ENCODE data around the gene ANAPC2. TPM values are rescaled to one million over a fixed set of nuclear protein-coding genes. Genes with fewer than 3 reads are reported as not detected.

Gene ANAPC2
- total and polyA plus RNA-seq, 4 donors, result 18.4 to 69.8 (median 44.2) TPM

DNA sequence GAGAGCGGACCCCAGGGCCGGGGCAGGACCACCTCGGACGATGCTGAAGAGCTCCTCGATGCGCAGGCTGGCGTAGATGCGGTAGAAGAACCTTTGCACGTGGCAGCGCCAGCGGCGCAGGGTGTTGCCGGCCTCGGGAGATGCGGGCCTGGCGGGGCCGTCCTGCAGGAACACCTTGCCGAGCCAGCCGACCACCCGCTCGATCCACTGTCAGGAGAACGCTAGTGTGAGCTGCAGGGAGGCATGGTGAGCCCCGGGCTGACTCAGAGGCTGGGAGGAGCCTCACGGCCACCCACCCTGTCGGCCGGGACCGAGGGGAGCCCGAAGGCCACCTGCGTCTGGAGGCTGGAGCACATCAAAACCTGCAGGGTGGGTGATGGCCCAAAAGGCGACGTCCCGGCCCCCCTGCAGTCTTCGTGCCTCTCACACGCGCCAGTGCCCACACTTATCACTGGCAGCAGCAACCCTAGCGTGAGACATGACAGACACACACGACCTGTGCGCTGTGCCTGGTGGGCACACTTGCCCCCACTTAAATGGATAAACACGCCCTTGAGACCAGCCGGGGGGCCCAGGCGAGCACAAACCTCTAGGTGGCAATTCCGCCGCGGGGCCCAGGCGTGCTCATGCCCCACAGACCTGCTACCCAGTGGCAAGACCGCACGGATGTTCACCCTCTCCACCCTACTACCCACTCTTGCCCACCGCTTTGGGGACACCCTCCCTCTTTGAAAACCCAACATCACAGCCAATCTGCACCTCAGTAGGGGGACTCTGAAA, 3.3 kb downstream of the ANAPC2 start:
- Histone ChIP-seq H3K4me1 (ENCODE audit: control insufficient read depth, insufficient read depth, low read length) (peaks cover 40% of the 10 kb centered on the region), H3K9me3 (ENCODE audit: control insufficient read depth, insufficient read depth, low read length) (no peaks in the 10 kb centered on the region), H3K27me3 (ENCODE audit: control insufficient read depth, insufficient read depth, low read length) (no peaks in the 10 kb centered on the region), H3K27ac (ENCODE audit: low read depth, low read length) (no peak overlapping the region), H3K4me3 (ENCODE audit: low read depth, low read length) (no peak overlapping the region), H3K36me3 (ENCODE audit: control insufficient read depth, insufficient read depth, low read length) (peaks cover 92% of the 10 kb centered on the region)
- no peak for DNase-seq (ENCODE audit: low read depth in 4 of 6, low spot score in 6 of 6)
- 93% methylated on average over 48 of the region's 48 CpGs for WGBS (ENCODE audit: insufficient coverage)

DNA sequence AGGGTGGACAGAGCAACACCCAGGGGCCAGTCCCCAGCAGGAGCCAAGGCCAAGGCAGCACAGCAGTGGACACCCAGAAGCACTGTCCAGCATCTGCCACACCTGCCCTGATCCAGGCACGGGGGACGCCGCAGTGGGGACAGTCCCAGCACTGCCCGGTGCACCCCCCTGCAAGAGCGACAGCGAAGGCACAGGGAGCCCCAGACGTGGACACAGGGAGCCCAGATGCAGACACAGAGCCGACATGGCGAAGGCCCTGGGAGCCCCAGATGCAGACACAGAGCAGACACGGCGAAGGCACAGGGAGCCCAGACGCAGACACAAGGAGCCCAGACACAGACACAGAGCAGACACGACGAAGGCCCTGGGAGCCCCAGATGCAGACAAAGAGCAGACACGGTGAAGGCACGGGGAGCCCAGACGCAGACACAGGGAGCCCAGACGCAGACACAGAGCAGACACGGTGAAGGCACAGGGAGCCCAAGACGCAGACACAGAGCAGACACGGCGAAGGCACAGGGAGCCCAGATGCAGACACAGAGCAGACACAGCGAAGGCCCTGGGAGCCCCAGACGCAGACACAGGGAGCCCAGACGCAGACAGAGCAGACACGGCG, 4.3 kb downstream of the ANAPC2 start:
- Histone ChIP-seq H3K4me1 (ENCODE audit: control insufficient read depth, insufficient read depth, low read length) (peaks cover 30% of the 10 kb centered on the region), H3K36me3 (ENCODE audit: control insufficient read depth, insufficient read depth, low read length) (peaks cover 92% of the 10 kb centered on the region), H3K27ac (ENCODE audit: low read depth, low read length) (no peak overlapping the region), H3K9me3 (ENCODE audit: control insufficient read depth, insufficient read depth, low read length) (no peaks in the 10 kb centered on the region), H3K27me3 (ENCODE audit: control insufficient read depth, insufficient read depth, low read length) (no peaks in the 10 kb centered on the region), H3K4me3 (ENCODE audit: low read depth, low read length) (no peak overlapping the region)
- no peak for DNase-seq (ENCODE audit: low read depth in 4 of 6, low spot score in 6 of 6)
- 95% methylated on average over 27 of the region's 27 CpGs for WGBS (ENCODE audit: insufficient coverage)

DNA sequence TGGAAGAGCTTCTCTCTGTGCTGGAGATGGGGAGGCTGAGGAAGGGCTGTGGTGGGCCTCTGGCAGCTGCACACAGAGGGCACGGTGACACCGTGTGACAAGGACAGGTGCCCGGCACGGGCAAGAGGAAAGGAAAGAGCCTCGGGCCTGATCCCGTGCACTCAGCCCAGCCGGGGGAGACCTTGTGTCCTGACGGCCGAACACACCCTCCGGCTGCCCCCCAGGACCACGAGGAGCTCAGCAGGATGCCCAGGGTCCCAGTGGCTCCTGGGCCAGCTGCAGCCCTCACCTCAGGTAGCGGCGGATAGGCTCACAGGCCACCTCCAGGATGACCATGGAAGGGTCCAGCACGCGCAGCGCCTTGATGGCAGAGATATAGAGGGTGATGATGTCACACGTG, 5.5 kb downstream of the ANAPC2 start:
- peaks cover 99% of the 10 kb centered on the region for H3K36me3 ChIP-seq (ENCODE audit: control insufficient read depth, insufficient read depth, low read length)
- DNase-seq (ENCODE audit: low read depth in 4 of 6, low spot score in 6 of 6), result no peak
- no peaks in the 10 kb centered on the region for H3K27me3 ChIP-seq (ENCODE audit: control insufficient read depth, insufficient read depth, low read length)
- peaks cover 23% of the 10 kb centered on the region for H3K4me1 ChIP-seq (ENCODE audit: control insufficient read depth, insufficient read depth, low read length)
- H3K4me3 ChIP-seq (ENCODE audit: low read depth, low read length), result no peak overlapping the region
- 92% methylated on average over 17 of the region's 17 CpGs for WGBS (ENCODE audit: insufficient coverage)
- no peak overlapping the region for H3K27ac ChIP-seq (ENCODE audit: low read depth, low read length)
- H3K9me3 ChIP-seq (ENCODE audit: control insufficient read depth, insufficient read depth, low read length), result no peaks in the 10 kb centered on the region

DNA sequence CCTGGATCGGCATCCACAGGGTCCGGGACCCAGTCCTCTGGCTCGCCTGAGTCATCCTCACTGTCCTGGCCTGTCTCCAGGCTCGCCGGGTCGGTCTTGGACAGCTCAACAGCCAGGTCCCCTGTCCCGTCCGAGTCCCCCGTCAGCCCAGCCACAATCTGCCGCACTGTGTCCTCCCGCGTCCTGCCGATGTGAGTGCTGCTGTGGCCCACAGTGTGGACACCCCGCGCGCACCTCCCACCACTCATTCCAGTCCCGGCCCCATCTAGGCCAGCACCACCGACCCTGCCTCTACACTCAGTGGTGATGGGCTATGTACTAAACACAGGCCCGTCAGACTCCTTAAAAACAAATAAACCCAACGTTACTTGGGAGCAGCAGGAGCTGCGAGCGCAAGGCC, 6.7 kb downstream of the ANAPC2 start:
- Histone ChIP-seq H3K9me3 (ENCODE audit: control insufficient read depth, insufficient read depth, low read length) (no peaks in the 10 kb centered on the region), H3K36me3 (ENCODE audit: control insufficient read depth, insufficient read depth, low read length) (peaks cover 100% of the 10 kb centered on the region), H3K4me1 (ENCODE audit: control insufficient read depth, insufficient read depth, low read length) (peaks cover 12% of the 10 kb centered on the region), H3K4me3 (ENCODE audit: low read depth, low read length) (no peak overlapping the region), H3K27ac (ENCODE audit: low read depth, low read length) (no peak overlapping the region), H3K27me3 (ENCODE audit: control insufficient read depth, insufficient read depth, low read length) (no peaks in the 10 kb centered on the region)
- no peak for DNase-seq (ENCODE audit: low read depth in 4 of 6, low spot score in 6 of 6)
- 95% methylated on average over 22 of the region's 22 CpGs for WGBS (ENCODE audit: insufficient coverage)

DNA sequence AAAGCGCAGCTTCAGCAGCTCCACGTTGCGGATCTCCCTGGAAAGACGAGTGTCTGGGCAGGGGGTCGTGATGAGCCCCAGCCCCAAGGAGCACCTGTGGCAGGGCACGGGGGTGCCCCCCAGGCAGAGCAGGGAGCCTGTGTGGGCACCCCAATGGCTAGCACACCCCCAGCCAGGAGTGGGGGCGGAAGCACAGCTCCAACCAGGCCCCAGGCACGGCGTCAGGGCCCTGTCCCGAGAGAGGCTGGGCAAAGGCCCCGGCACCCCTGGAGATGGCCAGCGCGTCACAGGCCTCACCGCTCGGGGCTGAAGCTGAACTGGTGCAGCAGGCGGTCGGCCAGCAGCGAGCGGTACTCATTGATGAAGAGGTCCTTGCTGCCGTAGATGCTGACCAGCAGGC, 7.9 kb downstream of the ANAPC2 start:
- H3K4me1 ChIP-seq (ENCODE audit: control insufficient read depth, insufficient read depth, low read length), result no peaks in the 10 kb centered on the region
- H3K27me3 ChIP-seq (ENCODE audit: control insufficient read depth, insufficient read depth, low read length), result no peaks in the 10 kb centered on the region
- H3K36me3 ChIP-seq (ENCODE audit: control insufficient read depth, insufficient read depth, low read length), result peaks cover 97% of the 10 kb centered on the region
- 96% methylated on average over 20 of the region's 20 CpGs for WGBS (ENCODE audit: insufficient coverage)
- H3K27ac ChIP-seq (ENCODE audit: low read depth, low read length), result no peak overlapping the region
- no peak for DNase-seq (ENCODE audit: low read depth in 4 of 6, low spot score in 6 of 6)
- no peaks in the 10 kb centered on the region for H3K9me3 ChIP-seq (ENCODE audit: control insufficient read depth, insufficient read depth, low read length)
- H3K4me3 ChIP-seq (ENCODE audit: low read depth, low read length), result no peak overlapping the region

DNA sequence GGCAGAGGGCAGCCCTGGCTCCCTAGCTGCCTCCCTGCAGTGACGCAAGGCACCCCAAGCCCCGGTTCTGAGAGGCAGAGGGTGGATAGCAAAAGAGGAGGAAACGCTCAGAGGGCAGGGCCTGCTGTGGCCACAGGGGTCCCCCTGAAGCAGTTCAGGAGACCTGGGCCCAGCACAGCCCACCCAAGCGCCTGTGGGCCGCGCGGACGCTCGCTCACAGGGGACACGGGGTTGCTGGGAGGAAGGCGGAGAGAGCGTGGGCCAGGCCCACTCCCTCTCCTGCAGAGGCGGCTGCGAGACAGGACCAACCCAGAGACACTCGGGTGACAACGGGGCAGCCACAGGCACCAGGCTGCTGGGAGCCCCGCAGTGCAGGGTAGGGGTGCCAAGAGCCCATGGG, 8.6 kb downstream of the ANAPC2 start:
- H3K27me3 ChIP-seq (ENCODE audit: control insufficient read depth, insufficient read depth, low read length), result no peaks in the 10 kb centered on the region
- DNase-seq (ENCODE audit: low read depth in 4 of 6, low spot score in 6 of 6), result no peak
- H3K4me3 ChIP-seq (ENCODE audit: low read depth, low read length), result no peak overlapping the region
- 93% methylated on average over 16 of the region's 17 CpGs for WGBS (ENCODE audit: insufficient coverage)
- peaks cover 96% of the 10 kb centered on the region for H3K36me3 ChIP-seq (ENCODE audit: control insufficient read depth, insufficient read depth, low read length)
- H3K27ac ChIP-seq (ENCODE audit: low read depth, low read length), result no peak overlapping the region
- H3K9me3 ChIP-seq (ENCODE audit: control insufficient read depth, insufficient read depth, low read length), result no peaks in the 10 kb centered on the region
- H3K4me1 ChIP-seq (ENCODE audit: control insufficient read depth, insufficient read depth, low read length), result peaks cover 4% of the 10 kb centered on the region

DNA sequence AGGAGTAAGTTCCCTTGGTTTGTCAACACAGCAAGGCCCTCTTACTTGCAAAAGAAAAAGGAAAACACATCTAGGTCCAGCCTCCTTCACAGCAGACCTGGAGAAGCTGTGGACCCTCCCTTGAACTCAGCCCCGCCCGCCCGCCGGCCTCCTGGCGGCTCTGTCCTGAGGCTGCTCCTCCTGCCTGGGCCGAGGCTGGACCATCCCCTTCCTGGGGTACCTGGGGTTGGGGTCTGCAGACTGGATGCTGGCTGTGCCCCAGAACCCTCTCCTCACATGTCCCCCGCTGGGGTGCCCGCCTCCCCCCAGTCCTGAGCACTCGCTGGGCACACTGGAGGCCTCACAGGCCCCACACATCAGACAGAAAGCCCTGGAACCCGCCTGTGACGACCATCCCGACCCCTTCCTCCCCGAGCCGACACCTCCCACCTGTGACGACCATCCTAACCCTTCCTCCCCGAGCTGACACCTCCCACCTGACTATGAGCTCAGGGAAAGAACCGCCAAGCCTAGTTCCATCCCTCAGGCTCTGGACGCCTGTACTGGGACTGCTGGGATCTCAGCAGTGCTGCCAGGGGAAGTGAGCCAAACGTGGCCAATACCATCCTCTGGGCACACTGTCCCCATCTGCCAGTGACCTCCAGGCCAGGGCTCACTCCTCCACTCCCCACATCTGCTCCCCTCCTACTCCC, 9.3 kb downstream of the ANAPC2 start:
- Histone ChIP-seq H3K4me3 (ENCODE audit: low read depth, low read length) (no peak overlapping the region), H3K27ac (ENCODE audit: low read depth, low read length) (no peak overlapping the region), H3K9me3 (ENCODE audit: control insufficient read depth, insufficient read depth, low read length) (no peaks in the 10 kb centered on the region), H3K27me3 (ENCODE audit: control insufficient read depth, insufficient read depth, low read length) (no peaks in the 10 kb centered on the region), H3K4me1 (ENCODE audit: control insufficient read depth, insufficient read depth, low read length) (peaks cover 4% of the 10 kb centered on the region), H3K36me3 (ENCODE audit: control insufficient read depth, insufficient read depth, low read length) (peaks cover 95% of the 10 kb centered on the region)
- 90% methylated on average over 13 of the region's 19 CpGs for WGBS (ENCODE audit: insufficient coverage)
- no peak for DNase-seq (ENCODE audit: low read depth in 4 of 6, low spot score in 6 of 6)

DNA sequence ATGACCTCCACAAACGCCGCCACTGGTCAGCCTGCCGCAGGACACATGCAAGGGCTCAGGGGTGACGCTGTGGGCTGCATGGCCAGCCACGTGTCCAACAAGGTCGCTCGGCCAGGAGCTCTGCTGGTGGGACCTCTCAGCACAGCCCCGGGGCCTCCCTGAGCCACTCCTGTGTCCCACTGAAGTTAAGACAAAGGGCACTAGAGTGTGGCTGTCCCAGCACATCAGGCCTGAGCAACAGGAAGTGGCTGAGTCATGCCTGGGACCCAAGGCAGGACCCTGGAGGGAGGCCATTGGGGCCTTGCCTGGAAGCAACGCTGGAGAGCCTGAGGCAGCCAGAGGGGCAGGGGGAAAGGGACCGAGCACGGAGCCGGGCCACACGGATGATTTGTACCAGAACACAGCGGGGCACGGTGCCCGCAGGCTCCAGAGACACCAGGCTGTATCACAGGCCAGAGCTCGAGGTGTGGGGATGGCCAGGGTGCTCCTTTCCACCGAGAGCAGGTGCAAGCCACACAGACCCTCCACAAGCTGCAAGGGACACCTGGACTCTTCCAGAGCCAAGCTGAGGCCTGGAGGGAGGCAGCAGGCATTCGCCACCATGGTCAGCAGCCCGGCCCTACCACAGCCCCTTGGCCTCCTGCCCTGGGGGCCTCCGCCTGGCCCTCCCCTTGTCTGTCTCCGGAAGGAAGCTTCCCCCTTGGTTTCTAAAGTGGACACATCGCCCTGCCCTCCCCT, 10.0 kb downstream of the ANAPC2 start:
- Histone ChIP-seq H3K9me3 (ENCODE audit: control insufficient read depth, insufficient read depth, low read length) (no peaks in the 10 kb centered on the region), H3K36me3 (ENCODE audit: control insufficient read depth, insufficient read depth, low read length) (peaks cover 89% of the 10 kb centered on the region), H3K4me3 (ENCODE audit: low read depth, low read length) (no peak overlapping the region), H3K4me1 (ENCODE audit: control insufficient read depth, insufficient read depth, low read length) (peaks cover 4% of the 10 kb centered on the region), H3K27ac (ENCODE audit: low read depth, low read length) (no peak overlapping the region), H3K27me3 (ENCODE audit: control insufficient read depth, insufficient read depth, low read length) (no peaks in the 10 kb centered on the region)
- DNase-seq (ENCODE audit: low read depth in 4 of 6, low spot score in 6 of 6), result no peak
- 93% methylated on average over 23 of the region's 23 CpGs for WGBS (ENCODE audit: insufficient coverage)

DNA sequence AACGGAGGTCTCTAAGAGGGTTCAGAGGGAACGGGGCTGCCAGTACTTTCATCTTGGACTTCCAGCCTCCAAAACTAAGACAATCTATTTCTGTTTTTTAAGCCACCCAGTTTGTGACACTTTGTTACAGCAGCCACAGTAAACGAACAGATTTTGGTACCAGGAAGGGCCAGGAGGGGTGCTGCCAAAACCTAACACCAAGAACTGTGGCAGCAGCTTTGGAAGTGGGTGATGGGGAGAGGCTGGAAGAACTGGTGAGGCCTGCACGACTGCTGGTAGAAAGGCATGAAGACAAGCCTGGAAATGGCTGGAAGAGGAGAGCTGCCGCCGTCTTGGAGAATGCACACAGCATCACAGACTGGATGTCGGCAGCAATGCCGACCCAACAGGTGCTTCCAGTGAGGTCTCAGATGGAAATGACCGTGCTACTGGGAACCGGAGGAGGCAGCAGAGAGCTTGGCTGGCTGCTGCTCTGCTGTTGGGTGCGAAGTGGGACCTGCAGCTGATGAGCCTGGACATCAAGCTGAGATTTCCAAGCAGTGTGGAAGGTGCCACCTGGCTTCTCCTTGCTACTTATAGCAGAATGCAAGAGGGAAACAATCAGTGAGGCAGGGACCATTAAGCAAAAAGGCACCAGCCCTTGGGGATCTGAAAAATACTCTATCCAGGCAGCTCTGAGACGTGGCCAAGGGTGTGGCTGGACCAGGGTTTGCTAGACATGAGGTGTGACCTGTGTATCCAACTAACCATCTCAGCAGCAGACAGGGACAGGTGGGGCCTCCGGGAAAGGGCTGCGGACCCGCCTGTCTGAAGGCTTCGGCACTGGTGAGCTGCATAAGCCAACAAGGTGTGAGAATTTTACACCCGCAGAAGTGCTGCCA, 11.8 kb downstream of the ANAPC2 start:
- Histone ChIP-seq H3K4me1 (ENCODE audit: control insufficient read depth, insufficient read depth, low read length) (peaks cover 4% of the 10 kb centered on the region), H3K4me3 (ENCODE audit: low read depth, low read length) (no peak overlapping the region), H3K27me3 (ENCODE audit: control insufficient read depth, insufficient read depth, low read length) (no peaks in the 10 kb centered on the region), H3K36me3 (ENCODE audit: control insufficient read depth, insufficient read depth, low read length) (peaks cover 75% of the 10 kb centered on the region), H3K9me3 (ENCODE audit: control insufficient read depth, insufficient read depth, low read length) (no peaks in the 10 kb centered on the region), H3K27ac (ENCODE audit: low read depth, low read length) (no peak overlapping the region)
- 55% methylated on average over 17 of the region's 17 CpGs for WGBS (ENCODE audit: insufficient coverage)
- DNase-seq (ENCODE audit: low read depth in 4 of 6, low spot score in 6 of 6), result no peak

Data from spinal cord (tissue), 10 donors.